Tibial nerve (tissue), 4 donors: ENCODE results near the gene NINJ1. TPM values are rescaled to one million over a fixed set of nuclear protein-coding genes. Genes with fewer than 3 reads are reported as not detected.

Source experiments
- DNase-seq, 2 donors: peaks; one replicate each; pipeline ENCODE4 v3.0.0-alpha.2; 2019; ENCODE audit warnings: low spot score in 2 of 2
- H3K27ac ChIP-seq, 4 donors: fragments of 200-600 bp; sonication (generic) in 3 of 4; one replicate each; pipeline ENCODE4 v1.5.1; 2017 to 2019; ENCODE audit warnings: mild to moderate bottlenecking in 1 of 4
- H3K27me3 ChIP-seq, 2 donors: fragments of 200-600 bp; sonication (generic) in 1 of 2; one replicate each; pipeline versions ENCODE4 v1.5.1 to v1.6.0; 2017 to 2019
- H3K36me3 ChIP-seq, 3 donors: fragments of 200-600 bp; sonication (generic); one replicate each; pipeline ENCODE4 v1.5.1; 2018 to 2019
- H3K4me1 ChIP-seq, 4 donors: fragments of 200-600 bp; sonication (generic) in 3 of 4; one replicate each; pipeline ENCODE4 v1.5.1; 2017 to 2019
- H3K4me3 ChIP-seq, 4 donors: fragments of 200-600 bp; sonication (generic) in 3 of 4; one replicate each; pipeline ENCODE4 v1.5.1; 2017 to 2019; ENCODE audit warnings: mild to moderate bottlenecking in 1 of 4, moderate library complexity in 1 of 4
- H3K9me3 ChIP-seq, 4 donors: fragments of 200-600 bp; sonication (generic) in 3 of 4; one replicate each; pipeline ENCODE4 v1.5.1; 2017 to 2019
- EP300 ChIP-seq, 2 donors: sonication (generic); formaldehyde crosslinking; IDR thresholded peaks; one replicate each; pipeline ENCODE4 v1.6.1; 2017; ENCODE audit warnings: antibody characterized with exemption in 2 of 2, mild to moderate bottlenecking in 1 of 2
- POLR2A ChIP-seq, 2 donors: fragments of 450-650 bp; IDR thresholded peaks; one replicate each; pipeline ENCODE4 v1.6.1; 2017; ENCODE audit warnings: antibody characterized with exemption in 2 of 2, mild to moderate bottlenecking in 2 of 2, moderate library complexity in 2 of 2
- WGBS, 2 donors: methylation state at CpG; one replicate each; pipeline ENCODE4 v1.1.5; 2018; 5-methylcytosine and 5-hydroxymethylcytosine counted together
- total RNA-seq, 4 donors: library from RNA; depleted of rRNA; stranded (reverse); fragments of >200 nt; gene quantifications; one replicate each; pipeline ENCODE4 v1.1.0, GENCODE V29; 2016
- TF ChIP-seq, protein P1 (sequence below), 5 experiments: fragments of 200-600 bp in 3 of 5; fragments of 450-650 bp in 2 of 5; sonication (generic) in 3 of 5; IDR thresholded peaks; one replicate each; pipeline ENCODE4 v1.5.1; 2016 to 2019; ENCODE audit warnings: antibody characterized with exemption in 5 of 5, mild to moderate bottlenecking in 3 of 5, moderate library complexity in 2 of 5

Gene NINJ1
- total RNA-seq, 4 donors from 2014 or later, result 48.2 to 98.8 (median 72.9) TPM

DNA sequence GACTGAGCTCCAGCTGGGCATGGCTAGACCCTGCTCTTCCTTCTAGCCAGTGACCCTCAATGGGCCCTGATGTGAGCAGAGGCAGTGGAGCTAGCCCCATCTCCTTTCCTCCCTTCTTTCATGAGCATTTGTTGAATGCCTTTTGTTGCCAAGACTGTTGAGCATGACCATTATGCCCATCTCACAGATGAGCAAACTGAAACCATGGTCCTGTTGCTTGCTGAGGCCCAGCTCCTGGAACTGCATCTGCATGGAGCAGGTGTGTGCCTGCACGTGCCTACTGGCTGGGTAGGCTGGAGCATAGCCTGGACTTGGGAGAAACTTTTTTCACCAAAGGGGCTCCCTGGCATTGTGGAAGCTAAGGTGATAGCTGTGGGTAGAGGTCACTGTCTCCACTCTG lies 46.9 kb upstream of the NINJ1 start:
- Histone ChIP-seq H3K9me3 (no peaks in the 10 kb centered on the region), H3K27me3 (peaks cover 0 to 15% of the 10 kb centered on the region in 2 donors), H3K36me3 (no peaks in the 10 kb centered on the region), H3K27ac (no peak overlapping the region), H3K4me1 (peaks cover 0 to 16% (median 2%) of the 10 kb centered on the region in 4 donors), H3K4me3 (no peak overlapping the region)
- 80 to 86% methylated on average over 1 of the region's 1 CpG for WGBS, 2 donors
- TF ChIP-seq EP300 (IDR thresholded peaks at IDR 0.05) (no peak), POLR2A (IDR thresholded peaks at IDR 0.05) (no peak)
- TF ChIP-seq, protein P1, sequence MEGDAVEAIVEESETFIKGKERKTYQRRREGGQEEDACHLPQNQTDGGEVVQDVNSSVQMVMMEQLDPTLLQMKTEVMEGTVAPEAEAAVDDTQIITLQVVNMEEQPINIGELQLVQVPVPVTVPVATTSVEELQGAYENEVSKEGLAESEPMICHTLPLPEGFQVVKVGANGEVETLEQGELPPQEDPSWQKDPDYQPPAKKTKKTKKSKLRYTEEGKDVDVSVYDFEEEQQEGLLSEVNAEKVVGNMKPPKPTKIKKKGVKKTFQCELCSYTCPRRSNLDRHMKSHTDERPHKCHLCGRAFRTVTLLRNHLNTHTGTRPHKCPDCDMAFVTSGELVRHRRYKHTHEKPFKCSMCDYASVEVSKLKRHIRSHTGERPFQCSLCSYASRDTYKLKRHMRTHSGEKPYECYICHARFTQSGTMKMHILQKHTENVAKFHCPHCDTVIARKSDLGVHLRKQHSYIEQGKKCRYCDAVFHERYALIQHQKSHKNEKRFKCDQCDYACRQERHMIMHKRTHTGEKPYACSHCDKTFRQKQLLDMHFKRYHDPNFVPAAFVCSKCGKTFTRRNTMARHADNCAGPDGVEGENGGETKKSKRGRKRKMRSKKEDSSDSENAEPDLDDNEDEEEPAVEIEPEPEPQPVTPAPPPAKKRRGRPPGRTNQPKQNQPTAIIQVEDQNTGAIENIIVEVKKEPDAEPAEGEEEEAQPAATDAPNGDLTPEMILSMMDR (IDR thresholded peaks at IDR 0.05), result no peak
- no peak for DNase-seq

DNA sequence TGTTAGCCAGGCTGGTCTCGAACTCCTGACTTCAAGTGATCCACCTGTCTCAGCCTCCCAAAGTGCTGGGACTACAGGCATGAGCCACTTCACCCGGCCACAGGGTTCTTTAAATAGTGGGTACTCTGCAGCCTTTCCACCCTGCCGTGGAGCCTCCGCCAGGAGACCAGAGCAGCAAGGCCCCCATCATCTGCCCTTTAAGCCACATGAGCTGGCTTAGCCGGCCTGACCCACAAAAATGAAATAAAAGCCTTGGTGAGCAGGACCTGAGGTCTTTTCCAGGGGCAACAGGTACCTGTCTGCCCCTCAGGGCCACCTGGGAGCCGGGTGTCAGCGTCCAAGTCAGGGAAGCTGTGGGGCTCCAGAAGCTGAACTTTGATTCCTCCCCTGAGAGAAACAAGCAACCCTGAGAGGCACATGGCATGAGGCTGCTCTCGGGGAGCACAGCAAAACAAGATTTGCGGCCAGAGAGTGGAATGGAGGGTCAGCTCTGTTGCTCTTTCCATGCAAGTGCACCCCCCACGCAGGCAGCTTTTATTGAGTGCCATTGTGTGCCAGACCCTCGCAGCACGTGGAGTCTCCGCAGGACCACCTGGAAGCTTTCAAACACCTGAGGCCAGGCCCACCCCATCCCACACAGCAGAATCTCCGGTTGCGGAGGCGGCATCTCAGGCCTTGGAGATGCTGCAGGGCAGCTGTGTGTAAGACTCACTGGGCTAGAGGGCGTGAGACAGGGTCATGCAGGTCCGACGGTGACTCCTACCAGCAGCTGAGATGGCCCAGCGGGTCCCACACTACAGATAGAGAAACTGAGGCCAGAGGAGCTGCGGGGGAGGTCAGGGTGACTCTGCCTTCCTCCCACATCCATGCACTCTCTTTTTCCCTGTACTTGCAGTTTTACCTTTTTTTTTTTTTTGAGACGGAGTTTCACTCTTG lies 45.1 kb upstream of the NINJ1 start:
- WGBS, 2 donors, result 83 to 84% methylated on average over 21 of the region's 22 CpGs
- Histone ChIP-seq H3K9me3 (no peaks in the 10 kb centered on the region), H3K27me3 (peaks cover 0 to 8% of the 10 kb centered on the region in 2 donors), H3K36me3 (no peaks in the 10 kb centered on the region), H3K27ac (no peak overlapping the region), H3K4me1 (peaks cover 0 to 9% (median 2%) of the 10 kb centered on the region in 4 donors), H3K4me3 (no peak overlapping the region)
- TF ChIP-seq EP300 (IDR thresholded peaks at IDR 0.05) (no peak), POLR2A (IDR thresholded peaks at IDR 0.05) (no peak)
- TF ChIP-seq, protein P1 (IDR thresholded peaks at IDR 0.05), result no peak
- no peak for DNase-seq

DNA sequence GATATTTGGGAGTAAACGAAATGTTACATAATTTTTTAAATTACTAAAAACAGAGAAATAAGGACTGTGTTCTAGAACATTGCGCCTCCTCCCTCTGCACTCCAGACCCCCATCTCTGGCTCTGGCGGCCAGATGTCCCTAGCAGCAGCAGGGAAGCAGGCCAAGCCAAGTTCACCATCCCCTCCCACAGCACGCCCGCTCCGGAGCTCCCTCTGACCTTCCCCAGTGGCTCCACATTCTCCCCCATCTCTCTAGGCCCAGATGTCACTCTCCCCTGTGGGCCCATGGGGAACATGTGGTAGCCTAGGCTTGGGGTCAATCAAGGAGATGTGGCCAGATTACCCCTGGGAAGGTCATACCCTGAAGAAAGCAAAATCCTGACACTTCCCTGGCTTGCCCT lies 43.6 kb upstream of the NINJ1 start:
- Histone ChIP-seq H3K4me1 (no peaks in the 10 kb centered on the region), H3K27me3 (no peaks in the 10 kb centered on the region), H3K27ac (no peak overlapping the region), H3K9me3 (no peaks in the 10 kb centered on the region), H3K36me3 (no peaks in the 10 kb centered on the region), H3K4me3 (no peak overlapping the region)
- DNase-seq, result no peak
- 59 to 66% methylated on average over 6 of the region's 6 CpGs for WGBS, 2 donors
- TF ChIP-seq POLR2A (IDR thresholded peaks at IDR 0.05) (no peak), EP300 (IDR thresholded peaks at IDR 0.05) (no peak)

DNA sequence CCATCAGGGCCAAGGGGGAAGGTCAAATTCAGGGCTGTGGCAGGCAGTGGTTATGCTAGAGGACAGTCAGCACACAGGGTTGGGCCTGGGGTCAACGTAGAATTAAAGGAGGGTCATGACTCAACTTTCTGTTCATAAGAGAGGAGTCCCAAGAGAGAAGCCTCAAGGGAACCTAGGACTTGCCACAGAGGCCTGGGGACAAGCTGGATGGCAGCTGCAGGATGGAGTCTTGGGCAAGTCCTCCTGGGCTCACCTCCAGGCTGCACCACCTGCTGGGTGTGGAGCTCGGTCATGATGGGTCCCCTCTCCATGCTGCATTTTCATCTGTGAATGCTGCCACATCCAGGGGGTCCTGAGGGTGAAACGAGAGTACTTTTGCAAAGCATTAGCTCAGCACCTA lies 40.9 kb upstream of the NINJ1 start:
- Histone ChIP-seq H3K4me1 (no peaks in the 10 kb centered on the region), H3K9me3 (no peaks in the 10 kb centered on the region), H3K27ac (no peak overlapping the region), H3K36me3 (no peaks in the 10 kb centered on the region), H3K27me3 (no peaks in the 10 kb centered on the region), H3K4me3 (no peak overlapping the region)
- DNase-seq, result no peak
- TF ChIP-seq, protein P1 (IDR thresholded peaks at IDR 0.05), result no peak
- TF ChIP-seq POLR2A (IDR thresholded peaks at IDR 0.05), result no peak
- TF ChIP-seq EP300 (IDR thresholded peaks at IDR 0.05), result no peak
- 78 to 94% methylated on average over 3 of the region's 3 CpGs for WGBS, 2 donors

DNA sequence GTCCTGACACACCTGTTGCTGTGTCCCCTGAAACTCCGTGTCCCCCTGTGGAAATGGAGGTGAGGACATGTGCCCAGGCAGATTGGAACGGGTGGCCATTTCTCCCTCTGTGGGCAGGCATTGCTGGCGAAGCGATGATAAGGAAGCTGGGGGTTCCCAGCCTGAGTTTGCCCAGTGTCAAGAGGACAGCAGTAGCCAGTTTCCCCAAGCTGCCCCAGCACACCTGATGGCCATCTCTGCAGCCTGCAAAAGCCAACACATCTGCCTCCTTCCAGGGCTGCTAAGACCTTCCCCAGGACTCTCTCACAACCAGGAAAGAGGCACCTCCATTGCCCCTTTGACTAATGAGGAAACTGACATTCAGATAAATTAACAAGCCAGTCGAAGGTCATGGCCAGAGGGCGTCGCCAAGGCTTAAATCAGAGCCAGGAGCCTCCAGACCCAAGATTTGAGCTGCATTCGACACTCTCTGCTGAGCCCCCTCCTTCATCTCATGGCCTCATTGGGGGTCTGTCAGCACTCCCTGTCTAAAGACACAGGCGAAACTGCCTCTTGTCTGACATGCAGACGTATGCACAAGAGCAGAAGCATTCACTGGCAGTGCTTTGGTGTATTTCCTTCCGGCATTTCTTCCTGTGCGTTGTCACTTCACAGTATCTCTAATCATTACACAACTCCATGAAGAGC lies 39.5 kb upstream of the NINJ1 start:
- Histone ChIP-seq H3K4me3 (no peak overlapping the region), H3K27me3 (no peaks in the 10 kb centered on the region), H3K27ac (no peak overlapping the region), H3K9me3 (no peaks in the 10 kb centered on the region), H3K4me1 (no peaks in the 10 kb centered on the region), H3K36me3 (no peaks in the 10 kb centered on the region)
- no peak for DNase-seq
- TF ChIP-seq, protein P1 (IDR thresholded peaks at IDR 0.05), result no peak
- TF ChIP-seq POLR2A (IDR thresholded peaks at IDR 0.05), result no peak
- no peak for TF ChIP-seq EP300 (IDR thresholded peaks at IDR 0.05)
- WGBS, 2 donors, result 78 to 83% methylated on average over 12 of the region's 12 CpGs
